Heart left ventricle (tissue), 16 donors: ENCODE results near the gene ASTL. TPM values are rescaled to one million over a fixed set of nuclear protein-coding genes. Genes with fewer than 3 reads are reported as not detected.

Experiments
- ATAC-seq, 4 donors: fragments of 200-7000 bp; cut with Tn5 transposase; one replicate each; pipeline ENCODE4 v1.9.1; 2020 to 2022; ENCODE audit warnings: moderate library complexity in 4 of 4, mild to moderate bottlenecking in 3 of 4, moderate number of reproducible peaks in 1 of 4
- DNase-seq, 5 donors: peaks; one replicate each; pipeline ENCODE4 v3.0.0-alpha.2; 2020
- H3K27ac ChIP-seq, 12 donors: fragments of 200-600 bp; sonication (generic) in 4 of 12; one replicate each; pipeline versions ENCODE4 v1.5.0 to v1.8.0; 2016 to 2022; ENCODE audit warnings: mild to moderate bottlenecking in 2 of 12
- H3K27me3 ChIP-seq, 9 donors: fragments of 200-600 bp; sonication (generic) in 2 of 9; one replicate each; pipeline versions ENCODE4 v1.5.1 to v1.8.0; 2016 to 2022; ENCODE audit warnings: mild to moderate bottlenecking in 3 of 9
- H3K36me3 ChIP-seq, 9 donors: fragments of 200-600 bp; sonication (generic) in 2 of 9; one replicate each; pipeline versions ENCODE4 v1.5.0 to v1.8.0; 2018 to 2022; ENCODE audit warnings: mild to moderate bottlenecking in 2 of 9
- H3K4me1 ChIP-seq, 12 donors: fragments of 200-600 bp; sonication (generic) in 4 of 12; one replicate each; pipeline versions ENCODE4 v1.5.0 to v1.8.0; 2016 to 2022; ENCODE audit warnings: mild to moderate bottlenecking in 3 of 12
- H3K4me3 ChIP-seq, 12 donors: fragments of 200-600 bp; sonication (generic) in 4 of 12; one replicate each; pipeline versions ENCODE4 v1.5.0 to v1.8.0; 2017 to 2022; ENCODE audit warnings: mild to moderate bottlenecking in 9 of 12, moderate library complexity in 4 of 12
- H3K9me3 ChIP-seq, 12 donors: fragments of 200-600 bp; sonication (generic) in 4 of 12; one replicate each; pipeline versions ENCODE4 v1.5.0 to v1.8.0; 2016 to 2022; ENCODE audit warnings: mild to moderate bottlenecking in 1 of 12
- POLR2A ChIP-seq, 2 donors: fragments of 450-650 bp; IDR thresholded peaks; one replicate each; pipeline ENCODE4 v1.6.1; 2017; ENCODE audit warnings: antibody characterized with exemption in 2 of 2, mild to moderate bottlenecking in 2 of 2, moderate library complexity in 2 of 2
- WGBS, 4 donors: extraction: QIAGEN DNeasy Blood & Tissue Kit in 2 of 4; methylation state at CpG; one replicate each; pipeline versions ENCODE4 v1.1.5 to v1.1.7; 2013 to 2018; 5-methylcytosine and 5-hydroxymethylcytosine counted together
- intact Hi-C, 10 donors: fragments of 100-400 bp; cut with DNase I; formaldehyde crosslinking; loops; one replicate each; pipeline versions ENCODE4 v1.11.1 to v1.14.2; 2022
- polyA plus RNA-seq, 2 donors: library from polyadenylated mRNA; stranded (reverse); fragments of 200-250 nt; gene quantifications; one replicate each; pipeline ENCODE4 v1.2.3, GENCODE V29; 2013
- total RNA-seq, 9 donors: library from RNA; depleted of rRNA in 2 of 9; stranded (reverse); fragments of >200 nt in 2 of 9; fragmentation: NEBNext Ultra II Directional in 3 of 9; extraction: Animal tissue kit (Norgen Biotek cat#: 25700) in 3 of 9; gene quantifications; one replicate each; pipeline versions ENCODE4 v1.1.0 to v1.2.4, GENCODE V29; 2016 to 2023
- TF ChIP-seq, protein P1 (sequence below), 12 donors: fragments of 200-600 bp; sonication (generic) in 4 of 12; IDR thresholded peaks; one replicate each; pipeline versions ENCODE4 v1.5.0 to v1.8.0; 2018 to 2022; ENCODE audit warnings: antibody characterized with exemption in 12 of 12, mild to moderate bottlenecking in 5 of 12
- donor health status: ischemic (EF 13 %, LVEDD 7.1; RV severe dilation, severe dysfunction).
- donor health status: healthy with polysubstance abuse.
- donor health status: DM: no; HTN: yes; CAD: no.
- donor health status: DM: no; HTN: no; CAD: no.
- donor health status: ischemic (EF 25% LVEDD 6.9; RV normal size, moderate dysfunction).
- donor health status: ischemic (EF 25% LVEDD 5.7; RV mildly dilated, moderate dysfunction).
- donor health status: healthy.
- donor health status: DM: yes; HTN: yes; CAD: no.
- donor health status: ischemic (EF 35%, LVEDD 5.7; RV mildly dilated, moderate dysfunction).
- donor health status: nonischemic (EF 11% LVEDD 7.7; RV severe dilation, severe dysfunction).
- donor health status: DM: yes; HTN: yes; CAD: no.
- donor health status: PGD.
- donor health status: ischemic (EF 29% LVEDD 5.4; RV normal size, mild dysfunction).
- donor health status: nonischemic (EF 23%, LVEDD 6.1; RV moderate dilation, normal function).

ASTL gene
- total and polyA plus RNA-seq, 11 donors, result 0.14 TPM; not detected in 10

DNA sequence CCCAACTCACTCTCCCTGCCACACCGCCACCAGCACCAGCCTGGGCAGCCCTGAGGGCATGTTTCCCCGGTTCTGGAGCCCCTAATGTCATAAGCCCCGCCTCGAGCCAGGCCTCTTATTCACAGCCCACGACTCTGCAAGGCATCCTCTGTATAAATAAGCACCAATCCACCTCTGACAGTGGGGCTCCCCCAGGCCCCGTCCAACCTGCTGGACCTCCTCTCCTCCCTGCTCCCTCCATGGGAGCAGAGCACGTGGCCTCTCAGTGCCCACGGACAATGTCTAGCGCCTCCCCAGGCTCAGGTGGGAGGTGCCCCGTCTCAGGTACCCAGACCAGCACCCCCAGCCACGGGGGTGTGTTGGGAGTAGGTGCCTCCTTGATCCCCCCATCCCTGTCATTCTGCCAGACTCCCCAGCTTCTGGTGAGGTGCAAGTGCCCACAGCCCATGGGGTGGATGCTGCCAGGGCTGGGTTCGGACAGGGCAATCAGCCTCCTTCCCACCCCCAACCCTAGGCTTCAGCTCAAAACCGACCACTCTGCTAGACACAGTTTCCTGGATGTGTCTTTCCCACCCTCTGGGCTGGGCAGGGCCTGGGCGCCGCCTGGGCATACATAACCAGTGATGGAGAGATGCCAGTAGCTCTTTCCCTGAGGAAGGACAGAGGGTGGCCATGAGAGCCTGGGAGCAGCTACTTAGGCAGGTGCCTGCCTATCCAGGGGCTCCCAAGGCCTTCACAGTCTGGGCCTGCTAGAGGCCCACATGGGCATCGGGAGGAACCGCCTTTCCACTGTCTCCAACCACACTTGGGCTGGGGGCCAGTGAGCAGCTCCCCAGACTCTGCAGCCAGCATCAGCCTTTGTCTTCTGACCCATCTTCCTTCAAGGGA is 20.4 kb downstream of the ASTL start:
- DNase-seq, result peak in 3 of 5 donors; percentile 24 to 49 (median 30)
- intact Hi-C loops, result loop anchor here in 7 of 10 donors (2.0 to 10.0 kb wide), 7 partner anchors 45 to 113 kb away; no protein-coding TSS in a partner anchor
- Histone ChIP-seq H3K4me3 (no peak overlapping the region), H3K36me3 (no peaks in the 10 kb centered on the region), H3K4me1 (peaks cover 0 to 24% (median 10%) of the 10 kb centered on the region in 12 donors), H3K9me3 (no peaks in the 10 kb centered on the region), H3K27ac (no peak overlapping the region), H3K27me3 (peaks cover 0 to 40% (median 16%) of the 10 kb centered on the region in 9 donors)
- no peak for ATAC-seq
- WGBS, 4 donors, result 59 to 76% (median 64%) methylated on average over 10 to 17 of the region's 17 CpGs
- no peak for TF ChIP-seq POLR2A (IDR thresholded peaks at IDR 0.05)

GRCh38 chr2:96116879-96117533 is 21.3 kb downstream of the ASTL start:
- Histone ChIP-seq H3K4me3 (peak overlapping the region; percentile 52 to 76 (median 64)), H3K9me3 (no peaks in the 10 kb centered on the region), H3K4me1 (peaks cover 0 to 24% (median 10%) of the 10 kb centered on the region in 12 donors), H3K27ac (peak overlapping the region in 11 of 12 donors; percentile 57 to 82 (median 67)), H3K27me3 (peaks cover 0 to 40% (median 16%) of the 10 kb centered on the region in 9 donors), H3K36me3 (no peaks in the 10 kb centered on the region)
- TF ChIP-seq, protein P1, sequence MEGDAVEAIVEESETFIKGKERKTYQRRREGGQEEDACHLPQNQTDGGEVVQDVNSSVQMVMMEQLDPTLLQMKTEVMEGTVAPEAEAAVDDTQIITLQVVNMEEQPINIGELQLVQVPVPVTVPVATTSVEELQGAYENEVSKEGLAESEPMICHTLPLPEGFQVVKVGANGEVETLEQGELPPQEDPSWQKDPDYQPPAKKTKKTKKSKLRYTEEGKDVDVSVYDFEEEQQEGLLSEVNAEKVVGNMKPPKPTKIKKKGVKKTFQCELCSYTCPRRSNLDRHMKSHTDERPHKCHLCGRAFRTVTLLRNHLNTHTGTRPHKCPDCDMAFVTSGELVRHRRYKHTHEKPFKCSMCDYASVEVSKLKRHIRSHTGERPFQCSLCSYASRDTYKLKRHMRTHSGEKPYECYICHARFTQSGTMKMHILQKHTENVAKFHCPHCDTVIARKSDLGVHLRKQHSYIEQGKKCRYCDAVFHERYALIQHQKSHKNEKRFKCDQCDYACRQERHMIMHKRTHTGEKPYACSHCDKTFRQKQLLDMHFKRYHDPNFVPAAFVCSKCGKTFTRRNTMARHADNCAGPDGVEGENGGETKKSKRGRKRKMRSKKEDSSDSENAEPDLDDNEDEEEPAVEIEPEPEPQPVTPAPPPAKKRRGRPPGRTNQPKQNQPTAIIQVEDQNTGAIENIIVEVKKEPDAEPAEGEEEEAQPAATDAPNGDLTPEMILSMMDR (IDR thresholded peaks at IDR 0.05), result peak; percentile 29 to 97 (median 90)
- peak in 1 of 2 donors; percentile 9 for TF ChIP-seq POLR2A (IDR thresholded peaks at IDR 0.05)
- intact Hi-C loops, result loop anchor here in 7 of 10 donors (2.0 to 10.0 kb wide), 7 partner anchors 44 to 112 kb away; no protein-coding TSS in a partner anchor
- DNase-seq (peak; percentile 48 to 85 (median 60)), ATAC-seq (peak; percentile 41 to 91 (median 72))
- 1 to 2% (median 1%) methylated on average over 30 to 62 of the region's 62 CpGs for whole genome bisulfite sequencing, 4 donors

DNA sequence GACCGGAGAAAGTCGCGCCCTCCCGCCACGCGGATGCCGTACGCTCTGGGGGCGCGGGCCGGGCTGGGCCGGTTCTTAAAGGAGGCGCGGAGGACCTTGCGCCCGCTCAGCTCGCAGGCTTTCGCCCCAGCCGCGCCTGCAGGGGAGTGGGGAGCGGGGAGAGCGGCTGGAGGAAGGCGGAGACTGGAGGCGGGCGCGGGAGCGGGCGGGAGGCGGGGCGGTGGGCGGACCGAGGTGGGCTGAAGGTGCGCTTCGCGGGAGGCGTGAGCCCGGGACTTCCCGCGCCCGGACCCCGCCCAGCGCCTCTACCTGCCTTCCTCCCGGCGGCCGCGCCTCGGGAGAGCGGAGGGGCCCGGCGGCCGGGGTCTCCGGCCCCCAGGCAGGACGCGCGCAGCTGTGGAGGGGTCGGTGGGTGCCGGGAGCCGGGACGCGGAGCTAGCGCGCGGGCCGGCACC is 21.9 kb downstream of the ASTL start, which contains the start of gene ADRA2B:
TSS of gene ADRA2B (minus strand) at position 148 of the 455 bp plus-strand sequence. CDS start 422 bp downstream, outside the sequence.
- Histone ChIP-seq H3K27ac (peak within 1 kb of the TSS in 11 of 12 donors; percentile 57 to 82 (median 67)), H3K4me3 (peak within 1 kb of the TSS; percentile 52 to 76 (median 64)), H3K27me3 (peaks cover 0 to 40% (median 16%) of the 10 kb centered on the region in 9 donors), H3K36me3 (no peaks in the 10 kb centered on the region), H3K9me3 (no peaks in the 10 kb centered on the region), H3K4me1 (peaks cover 0 to 24% (median 10%) of the 10 kb centered on the region in 12 donors)
- ATAC-seq, result peak in 3 of 4 donors; percentile 56 to 74 (median 59)
- WGBS, 4 donors, result 0 to 1% (median 1%) methylated on average over 14 to 64 of the region's 64 CpGs; no CpG with 5 or more reads in 1 of the 4 donors
- intact Hi-C loops, result loop anchor here in 7 of 10 donors (2.0 to 10.0 kb wide), 7 partner anchors 44 to 112 kb away; no protein-coding TSS in a partner anchor
- DNase-seq, result peak; percentile 64 to 86 (median 75)
- peak in 1 of 2 donors; percentile 37 for TF ChIP-seq POLR2A (IDR thresholded peaks at IDR 0.05)
- TF ChIP-seq, protein P1 (IDR thresholded peaks at IDR 0.05), result no peak
